NCI-H524 treated with DMSO at 0.1 percent for 48 hours (cell line): ENCODE data around the gene LPAR1.
"Not testable (repeated sequence)": the region's sequence is repeated elsewhere in the genome, so short reads cannot be mapped to it uniquely, and the experiment has no call there.

ENCODE experiments used
- DNase-seq: peaks from one replicate; lab custom pipeline; 2025; lab: John Stamatoyannopoulos, UW

LPAR1 gene

GRCh38 chr9:111038331-111039230 is at the start of gene LPAR1:
Gene LPAR1 (minus strand): TSS chr9:111038470. CDS start chr9:110972117, 66,353 bp downstream.
- DNase-seq = no peak

GRCh38 chr9:111078391-111079038 is 40.2 kb upstream of the LPAR1 start:
- DNase-seq = no peak

GRCh38 chr9:111076519-111076918 is 38.2 kb upstream of the LPAR1 start:
- no peak for DNase-seq

- DNase-seq = no peak
These were observed 37.8 kb upstream of the LPAR1 start for GRCh38 chr9:111076042-111076441.

GRCh38 chr9:111074395-111074794 is 36.1 kb upstream of the LPAR1 start:
- DNase-seq = no peak

- DNase-seq = no peak
These were observed 30.9 kb upstream of the LPAR1 start for GRCh38 chr9:111069183-111069582.

GRCh38 chr9:111068771-111069170 is 30.5 kb upstream of the LPAR1 start:
- no peak for DNase-seq

- no peak for DNase-seq
These were observed 30.1 kb upstream of the LPAR1 start for GRCh38 chr9:111068383-111068730.

GRCh38 chr9:111066468-111066867 is 28.2 kb upstream of the LPAR1 start:
- DNase-seq = no peak

GRCh38 chr9:111065414-111065813 is 27.1 kb upstream of the LPAR1 start:
- no peak for DNase-seq

- DNase-seq = no peak
These were observed 26.0 kb upstream of the LPAR1 start for GRCh38 chr9:111064160-111064837.

- DNase-seq = no peak
These were observed 25.1 kb upstream of the LPAR1 start for GRCh38 chr9:111063332-111063731.

- no peak for DNase-seq
These were observed 19.9 kb upstream of the LPAR1 start for GRCh38 chr9:111058166-111058565.

- no peak for DNase-seq
These were observed 18.3 kb upstream of the LPAR1 start for GRCh38 chr9:111056538-111056937.

- DNase-seq = no peak
These were observed 14.5 kb upstream of the LPAR1 start for GRCh38 chr9:111052791-111053190.

GRCh38 chr9:111051400-111051799 is 13.1 kb upstream of the LPAR1 start:
- DNase-seq = no peak

GRCh38 chr9:111050819-111051218 is 12.5 kb upstream of the LPAR1 start:
- DNase-seq = no peak

- not testable (repeated sequence) for DNase-seq
These were observed 9.0 kb upstream of the LPAR1 start for GRCh38 chr9:111047287-111047686.

GRCh38 chr9:111041902-111042301 is 3.6 kb upstream of the LPAR1 start:
- no peak for DNase-seq

- DNase-seq = no peak
These were observed 2.2 kb upstream of the LPAR1 start for GRCh38 chr9:111040494-111040893.

- DNase-seq = no peak
These were observed 1.1 kb upstream of the LPAR1 start for GRCh38 chr9:111039231-111039906.

- peak; percentile 7 for DNase-seq
These were observed 451 bp downstream of the LPAR1 start for GRCh38 chr9:111037708-111038330.
